GM19351 (cell line): ENCODE results near the gene SIK2.

Experiments used
- ATAC-seq: cut with Tn5 transposase; IDR thresholded peaks from one replicate; pipeline ENCODE4 v1.9.1; 2021; ENCODE audit warnings: mild to moderate bottlenecking, moderate library complexity; ENCODE audit not compliant: unreplicated experiment

The SIK2 gene

GRCh38 chr11:111601979-111602864, at the start of gene SIK2:
SIK2 (plus strand) TSS chr11:111602449; CDS start chr11:111602564, 115 bp downstream.
- ATAC-seq = peak; percentile 82

GRCh38 chr11:111554532-111554931, 47.7 kb upstream of the SIK2 start:
- ATAC-seq = no peak

- ATAC-seq = no peak
These were observed 47.0 kb upstream of the SIK2 start for GRCh38 chr11:111555255-111555654.

GRCh38 chr11:111557425-111558111, 44.7 kb upstream of the SIK2 start:
- no peak for ATAC-seq

- ATAC-seq = no peak
These were observed 42.3 kb upstream of the SIK2 start for GRCh38 chr11:111559800-111560464.

- no peak for ATAC-seq
These were observed 41.4 kb upstream of the SIK2 start for GRCh38 chr11:111560800-111561199.

GRCh38 chr11:111561306-111561705, 40.9 kb upstream of the SIK2 start:
- ATAC-seq = no peak

GRCh38 chr11:111561791-111562325, 40.4 kb upstream of the SIK2 start:
- no peak for ATAC-seq

GRCh38 chr11:111562692-111563389, 39.4 kb upstream of the SIK2 start:
- no peak for ATAC-seq

GRCh38 chr11:111565114-111565720, 37.0 kb upstream of the SIK2 start:
- no peak for ATAC-seq

- ATAC-seq = no peak
These were observed 35.9 kb upstream of the SIK2 start for GRCh38 chr11:111566324-111566723.

GRCh38 chr11:111569476-111569875, 32.8 kb upstream of the SIK2 start:
- ATAC-seq = no peak

GRCh38 chr11:111570796-111571195, 31.5 kb upstream of the SIK2 start:
- ATAC-seq = no peak

- no peak for ATAC-seq
These were observed 30.3 kb upstream of the SIK2 start for GRCh38 chr11:111571829-111572501.

- no peak for ATAC-seq
These were observed 29.7 kb upstream of the SIK2 start for GRCh38 chr11:111572581-111572980.

- no peak for ATAC-seq
These were observed 28.4 kb upstream of the SIK2 start for GRCh38 chr11:111573821-111574249.

GRCh38 chr11:111574373-111575225, 27.6 kb upstream of the SIK2 start:
- ATAC-seq = no peak

GRCh38 chr11:111575740-111576139, 26.5 kb upstream of the SIK2 start:
- ATAC-seq = no peak

GRCh38 chr11:111577821-111578220, 24.4 kb upstream of the SIK2 start:
- ATAC-seq = no peak
